Measurements from ENCODE around the gene BMPR1A.

The BMPR1A gene

GRCh38 chr10:86710987-86711512 lies 45.4 kb upstream of the BMPR1A start:
- TF ChIP-seq CTCF (IDR thresholded peaks at IDR 0.05; ENCODE audit: borderline replicate concordance, control extremely low read depth, extremely low read depth, insufficient read depth, missing control alignments): peak; percentile 86
- peak; percentile 97 for DNase-seq (ENCODE audit: low spot score)
- in situ Hi-C loops (cut with MboI; ENCODE audit: low sequenced_read_pairs, unreplicated experiment): no loop called here

- peak; percentile 87 for DNase-seq (ENCODE audit: low spot score)
- TF ChIP-seq CTCF (IDR thresholded peaks at IDR 0.05; ENCODE audit: borderline replicate concordance, control extremely low read depth, extremely low read depth, insufficient read depth, missing control alignments): no peak
- in situ Hi-C loops (cut with MboI; ENCODE audit: low sequenced_read_pairs, unreplicated experiment): no loop called here
These were observed 44.7 kb upstream of the BMPR1A start for GRCh38 chr10:86711513-86712316.

GRCh38 chr10:86712317-86712707 lies 44.1 kb upstream of the BMPR1A start:
- peak; percentile 82 for DNase-seq (ENCODE audit: low spot score)
- TF ChIP-seq CTCF (IDR thresholded peaks at IDR 0.05; ENCODE audit: borderline replicate concordance, control extremely low read depth, extremely low read depth, insufficient read depth, missing control alignments): no peak
- in situ Hi-C loops (cut with MboI; ENCODE audit: low sequenced_read_pairs, unreplicated experiment): no loop called here

- DNase-seq (ENCODE audit: low spot score): no peak
- in situ Hi-C loops (cut with MboI; ENCODE audit: low sequenced_read_pairs, unreplicated experiment): no loop called here
- TF ChIP-seq CTCF (IDR thresholded peaks at IDR 0.05; ENCODE audit: borderline replicate concordance, control extremely low read depth, extremely low read depth, insufficient read depth, missing control alignments): no peak
These were observed 41.1 kb upstream of the BMPR1A start for GRCh38 chr10:86715156-86715795.

GRCh38 chr10:86715836-86716235 lies 40.6 kb upstream of the BMPR1A start:
- in situ Hi-C loops (cut with MboI; ENCODE audit: low sequenced_read_pairs, unreplicated experiment): no loop called here
- DNase-seq (ENCODE audit: low spot score): no peak
- no peak for TF ChIP-seq CTCF (IDR thresholded peaks at IDR 0.05; ENCODE audit: borderline replicate concordance, control extremely low read depth, extremely low read depth, insufficient read depth, missing control alignments)

- in situ Hi-C loops (cut with MboI; ENCODE audit: low sequenced_read_pairs, unreplicated experiment): no loop called here
These were observed 40.0 kb upstream of the BMPR1A start for GRCh38 chr10:86716466-86716865.

More at GRCh38 chr10:86716466-86716865, 40.0 kb upstream of the BMPR1A start:
- no peak for DNase-seq (ENCODE audit: low spot score)
- TF ChIP-seq CTCF (IDR thresholded peaks at IDR 0.05; ENCODE audit: borderline replicate concordance, control extremely low read depth, extremely low read depth, insufficient read depth, missing control alignments): no peak

Measured in GM13976 (cell line).